MCF 10A (cell line): ENCODE data around the gene DUSP18. TPM values are rescaled to one million over a fixed set of nuclear protein-coding genes. Genes with fewer than 3 reads are reported as not detected.

Source experiments
- BruUV-seq: library from RNA; stranded (reverse); fragments of 400-500 nt; replicated peaks from 2 replicates; lab custom pipeline; 2021; lab: Mats Ljungman, UMichigan
- CTCF ChIA-PET: fragments of 300-600 bp; sonication (Branson Sonifier 250); formaldehyde crosslinking; extraction: SDS; loops from one replicate; lab custom pipeline; 2021; ENCODE audit warnings: antibody characterized with exemption, inconsistent platforms; lab: Yijun Ruan, JAX
- POLR2A ChIA-PET: fragments of 300-600, 350-650 bp; sonication (Branson Sonifier 250); formaldehyde crosslinking; extraction: SDS; loops from one replicate; lab custom pipeline; 2020; ENCODE audit warnings: antibody characterized with exemption, inconsistent platforms; lab: Yijun Ruan, JAX
- DNase-seq: peaks from one replicate; pipeline ENCODE4 v3.0.0-alpha.2; 2018; ENCODE audit not compliant: unreplicated experiment
- H3K27ac Mint-ChIP-seq: one replicate; pipeline ENCODE4 v1.8.0; 2022; ENCODE audit warnings: mild to moderate bottlenecking, low read depth, mixed read lengths; ENCODE audit not compliant: unreplicated experiment
- H3K27me3 Mint-ChIP-seq: one replicate; pipeline ENCODE4 v1.8.0; 2022; ENCODE audit warnings: mixed read lengths; ENCODE audit not compliant: insufficient read depth, unreplicated experiment
- H3K36me3 Mint-ChIP-seq: one replicate; pipeline ENCODE4 v1.8.0; 2022; ENCODE audit warnings: mild to moderate bottlenecking, moderate library complexity, mixed read lengths; ENCODE audit not compliant: insufficient read depth, unreplicated experiment
- H3K4me1 Mint-ChIP-seq: one replicate; pipeline ENCODE4 v1.8.0; 2022; ENCODE audit warnings: mixed read lengths; ENCODE audit not compliant: insufficient read depth, unreplicated experiment
- H3K4me3 Mint-ChIP-seq: one replicate; pipeline ENCODE4 v1.8.0; 2022; ENCODE audit warnings: mild to moderate bottlenecking, moderate library complexity, mixed read lengths; ENCODE audit not compliant: unreplicated experiment
- H3K9me3 Mint-ChIP-seq: one replicate; pipeline ENCODE4 v1.8.0; 2022; ENCODE audit warnings: mixed read lengths; ENCODE audit not compliant: unreplicated experiment
- intact Hi-C: fragments of 100-400 bp; cut with micrococcal nuclease; formaldehyde crosslinking; loops from 2 replicates; pipeline ENCODE4 v1.14.1; 2022
- total RNA-seq: library from RNA; stranded (reverse); gene quantifications from 2 replicates; pipeline ENCODE4 v1.2.3, GENCODE V29; 2022
- TF ChIP-seq, protein P1 (sequence below): fragments of 200-600 bp; IDR thresholded peaks from one replicate; pipeline ENCODE4 v1.8.0; 2022; ENCODE audit warnings: antibody characterized with exemption, mild to moderate bottlenecking; ENCODE audit not compliant: unreplicated experiment

The DUSP18 gene
- total RNA-seq, 1 experiment from 2014 or later, result 5.6 TPM

DNA sequence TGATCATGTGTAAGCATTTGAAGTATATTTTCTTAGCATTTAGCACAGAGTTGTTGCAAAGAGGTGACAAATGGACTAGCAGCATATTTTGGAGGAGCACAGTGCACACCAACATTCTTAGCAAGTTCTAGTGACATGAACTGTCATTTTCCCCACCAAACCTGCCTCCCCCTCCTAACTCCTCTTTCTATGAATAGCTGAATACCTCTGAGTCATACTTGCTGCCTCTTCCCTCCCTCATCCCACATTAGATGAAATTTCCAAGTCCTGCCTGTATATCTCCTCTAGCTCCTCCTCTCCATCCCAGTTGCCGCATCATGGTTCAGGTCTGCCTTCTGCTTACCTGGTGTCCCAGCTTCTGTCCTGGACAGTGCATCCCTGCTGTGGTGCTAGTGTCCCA lies 34.2 kb upstream of the DUSP18 start:
- TF ChIP-seq, protein P1, sequence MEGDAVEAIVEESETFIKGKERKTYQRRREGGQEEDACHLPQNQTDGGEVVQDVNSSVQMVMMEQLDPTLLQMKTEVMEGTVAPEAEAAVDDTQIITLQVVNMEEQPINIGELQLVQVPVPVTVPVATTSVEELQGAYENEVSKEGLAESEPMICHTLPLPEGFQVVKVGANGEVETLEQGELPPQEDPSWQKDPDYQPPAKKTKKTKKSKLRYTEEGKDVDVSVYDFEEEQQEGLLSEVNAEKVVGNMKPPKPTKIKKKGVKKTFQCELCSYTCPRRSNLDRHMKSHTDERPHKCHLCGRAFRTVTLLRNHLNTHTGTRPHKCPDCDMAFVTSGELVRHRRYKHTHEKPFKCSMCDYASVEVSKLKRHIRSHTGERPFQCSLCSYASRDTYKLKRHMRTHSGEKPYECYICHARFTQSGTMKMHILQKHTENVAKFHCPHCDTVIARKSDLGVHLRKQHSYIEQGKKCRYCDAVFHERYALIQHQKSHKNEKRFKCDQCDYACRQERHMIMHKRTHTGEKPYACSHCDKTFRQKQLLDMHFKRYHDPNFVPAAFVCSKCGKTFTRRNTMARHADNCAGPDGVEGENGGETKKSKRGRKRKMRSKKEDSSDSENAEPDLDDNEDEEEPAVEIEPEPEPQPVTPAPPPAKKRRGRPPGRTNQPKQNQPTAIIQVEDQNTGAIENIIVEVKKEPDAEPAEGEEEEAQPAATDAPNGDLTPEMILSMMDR, result no peak
- H3K4me1 Mint-ChIP-seq, result peaks cover 6% of the 10 kb centered on the region
- no peak overlapping the region for H3K4me3 Mint-ChIP-seq
- no peak overlapping the region for H3K27ac Mint-ChIP-seq
- no peaks in the 10 kb centered on the region for H3K27me3 Mint-ChIP-seq
- no peaks in the 10 kb centered on the region for H3K9me3 Mint-ChIP-seq
- H3K36me3 Mint-ChIP-seq, result no peaks in the 10 kb centered on the region
- intact Hi-C loops, result no loop called here
- peak; percentile 17 for DNase-seq
- no TSS peak for BruUV-seq
- ChIA-PET POLR2A (interaction anchor here (0.6 kb wide), 1 partner anchor 10 kb away, joined by 3 read pairs; no protein-coding TSS in a partner anchor), CTCF (interaction anchor here (0.7 to 1.4 kb wide), 3 partner anchors 16 to 51 kb away, joined by 3 read pairs; no protein-coding TSS in a partner anchor)

DNA sequence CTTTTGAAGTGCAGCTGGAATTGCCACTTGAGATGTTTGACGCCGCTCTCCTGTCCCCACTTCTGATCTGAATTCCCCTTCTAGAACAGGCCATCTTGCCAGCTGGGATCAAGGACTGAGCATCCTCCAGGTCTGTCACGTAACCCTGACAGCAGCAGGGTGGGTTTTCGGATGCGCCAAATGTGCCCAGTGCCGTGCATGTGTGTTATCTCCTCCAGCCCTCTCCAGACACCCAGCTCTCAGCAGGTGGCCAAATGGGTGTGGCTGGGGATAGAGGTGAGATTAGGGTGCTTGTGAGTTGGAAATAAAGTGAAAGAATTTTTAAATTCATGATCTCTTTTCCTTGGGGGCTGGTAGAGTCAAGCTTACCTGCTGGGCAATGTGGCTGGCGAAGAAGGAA lies 30.3 kb upstream of the DUSP18 start:
- Mint-ChIP-seq H3K9me3 (no peaks in the 10 kb centered on the region), H3K27me3 (no peaks in the 10 kb centered on the region), H3K36me3 (peaks cover 5% of the 10 kb centered on the region), H3K4me3 (no peak overlapping the region), H3K4me1 (peaks cover 6% of the 10 kb centered on the region), H3K27ac (no peak overlapping the region)
- intact Hi-C loops, result no loop called here
- no TSS peak for BruUV-seq
- POLR2A ChIA-PET, result interaction anchor here (1.6 kb wide), 1 partner anchor 12 kb away, joined by 3 read pairs; no protein-coding TSS in a partner anchor
- TF ChIP-seq, protein P1, result no peak
- CTCF ChIA-PET, result no interaction called here
- no peak for DNase-seq

DNA sequence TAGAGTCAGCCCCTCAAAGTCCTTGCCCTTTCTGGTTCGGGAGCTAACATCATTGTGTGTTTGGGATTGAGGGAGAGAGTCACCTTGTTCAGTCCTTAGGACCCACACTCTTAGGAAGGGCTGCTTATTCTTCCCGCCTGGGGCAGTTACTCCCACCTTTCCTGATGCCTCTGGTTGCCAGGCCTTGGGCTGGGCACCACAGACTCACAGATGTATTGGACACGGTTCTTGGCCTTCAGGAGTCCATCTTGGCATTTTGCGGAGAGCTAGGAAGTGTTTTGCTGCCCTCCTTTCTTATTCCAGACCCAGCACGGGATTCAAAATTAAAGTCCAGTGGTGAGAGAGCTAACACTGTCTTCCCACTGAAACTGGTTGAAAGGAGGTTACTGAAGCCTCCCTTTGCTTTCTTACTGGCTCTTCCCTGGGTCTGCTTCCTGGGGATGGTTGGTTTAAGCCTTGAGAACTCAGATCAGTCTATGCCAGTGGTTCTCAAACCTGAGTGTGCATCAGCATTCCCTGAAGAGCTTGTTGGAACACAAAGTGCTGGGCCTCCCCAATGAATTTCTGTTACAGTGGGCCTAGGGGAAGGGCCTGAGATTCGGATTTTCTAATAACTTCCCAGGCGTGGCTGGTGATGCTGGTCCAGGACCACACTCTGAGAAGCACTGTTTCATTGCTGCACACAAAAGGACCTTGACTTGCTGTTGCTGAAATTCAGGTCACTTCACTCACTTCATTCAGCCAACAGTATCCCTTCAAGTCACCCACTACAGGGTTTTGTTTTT lies 28.4 kb upstream of the DUSP18 start:
- DNase-seq, result no peak
- TF ChIP-seq, protein P1, result no peak
- POLR2A ChIA-PET, result no interaction called here
- CTCF ChIA-PET, result no interaction called here
- no peaks in the 10 kb centered on the region for H3K9me3 Mint-ChIP-seq
- peak overlapping the region; percentile 53 for H3K4me3 Mint-ChIP-seq
- BruUV-seq, result no TSS peak
- H3K27ac Mint-ChIP-seq, result no peak overlapping the region
- H3K27me3 Mint-ChIP-seq, result no peaks in the 10 kb centered on the region
- H3K36me3 Mint-ChIP-seq, result peaks cover 5% of the 10 kb centered on the region
- intact Hi-C loops, result no loop called here
- no peaks in the 10 kb centered on the region for H3K4me1 Mint-ChIP-seq

DNA sequence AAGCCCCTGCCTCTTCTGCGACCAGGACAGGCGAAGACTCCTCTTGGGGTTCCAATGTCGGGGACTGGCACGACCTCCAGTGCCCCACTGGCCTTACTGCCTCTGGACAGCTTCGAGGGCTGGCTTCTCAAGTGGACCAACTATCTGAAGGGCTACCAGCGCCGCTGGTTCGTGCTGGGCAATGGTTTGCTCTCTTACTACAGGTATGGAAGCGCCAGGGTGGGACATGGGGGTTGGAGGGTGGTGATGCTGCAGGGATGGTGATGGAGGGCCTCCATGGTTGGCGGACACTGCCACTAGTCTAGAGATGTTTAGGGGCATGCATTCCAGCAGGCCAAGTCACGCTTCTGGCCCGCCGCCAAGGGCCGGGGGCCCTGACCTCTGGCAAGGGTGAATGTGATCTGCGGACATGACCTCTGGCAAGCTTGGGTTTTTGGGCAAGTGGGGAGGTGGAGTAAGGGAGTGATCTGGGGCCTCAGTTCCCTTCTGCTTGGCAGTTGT lies 27.7 kb upstream of the DUSP18 start:
- intact Hi-C loops, result no loop called here
- CTCF ChIA-PET, result interaction anchor here (0.7 kb wide), 1 partner anchor 53 kb away, joined by 4 read pairs; no protein-coding TSS in a partner anchor
- no peak for DNase-seq
- TF ChIP-seq, protein P1, result no peak
- Mint-ChIP-seq H3K27ac (no peak overlapping the region), H3K36me3 (peaks cover 5% of the 10 kb centered on the region), H3K9me3 (no peaks in the 10 kb centered on the region), H3K27me3 (no peaks in the 10 kb centered on the region), H3K4me3 (peak overlapping the region; percentile 53), H3K4me1 (no peaks in the 10 kb centered on the region)
- no TSS peak for BruUV-seq
- POLR2A ChIA-PET, result no interaction called here
